PC-9 (cell line): ENCODE results near the gene PRKCB.

Experiments
- EZH2 ChIP-seq: fragments of 200-600 bp; sonication (generic); IDR thresholded peaks from 2 replicates; pipeline ENCODE4 v1.8.0; 2017; ENCODE audit warnings: antibody characterized with exemption, low read depth
- TF ChIP-seq, protein P1 (sequence below): fragments of 200-600 bp; sonication (generic); conservative IDR thresholded peaks from 2 replicates; pipeline ENCODE4 v1.6.1; 2017; ENCODE audit warnings: mixed run types, antibody characterized with exemption, mild to moderate bottlenecking, moderate library complexity

DNA sequence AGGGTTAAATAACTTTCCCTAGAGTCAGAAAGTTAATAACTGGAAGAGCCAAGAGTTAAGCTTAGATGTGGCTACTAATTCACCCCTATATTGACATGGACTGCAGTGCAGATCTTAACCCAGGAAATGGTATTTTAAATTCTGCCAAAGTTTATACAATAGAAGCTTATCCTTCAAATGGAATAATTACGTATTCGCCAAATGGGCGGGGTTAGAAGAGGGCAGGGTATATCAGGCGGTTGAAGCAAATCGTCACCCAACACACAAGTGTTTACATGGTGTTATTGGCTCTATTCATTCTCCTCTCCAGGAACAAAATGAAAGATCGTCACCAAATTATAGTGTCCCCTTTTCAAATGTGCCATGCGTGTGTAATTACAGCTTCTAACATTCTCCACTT, 182.7 kb downstream of the PRKCB start:
- TF ChIP-seq, protein P1, sequence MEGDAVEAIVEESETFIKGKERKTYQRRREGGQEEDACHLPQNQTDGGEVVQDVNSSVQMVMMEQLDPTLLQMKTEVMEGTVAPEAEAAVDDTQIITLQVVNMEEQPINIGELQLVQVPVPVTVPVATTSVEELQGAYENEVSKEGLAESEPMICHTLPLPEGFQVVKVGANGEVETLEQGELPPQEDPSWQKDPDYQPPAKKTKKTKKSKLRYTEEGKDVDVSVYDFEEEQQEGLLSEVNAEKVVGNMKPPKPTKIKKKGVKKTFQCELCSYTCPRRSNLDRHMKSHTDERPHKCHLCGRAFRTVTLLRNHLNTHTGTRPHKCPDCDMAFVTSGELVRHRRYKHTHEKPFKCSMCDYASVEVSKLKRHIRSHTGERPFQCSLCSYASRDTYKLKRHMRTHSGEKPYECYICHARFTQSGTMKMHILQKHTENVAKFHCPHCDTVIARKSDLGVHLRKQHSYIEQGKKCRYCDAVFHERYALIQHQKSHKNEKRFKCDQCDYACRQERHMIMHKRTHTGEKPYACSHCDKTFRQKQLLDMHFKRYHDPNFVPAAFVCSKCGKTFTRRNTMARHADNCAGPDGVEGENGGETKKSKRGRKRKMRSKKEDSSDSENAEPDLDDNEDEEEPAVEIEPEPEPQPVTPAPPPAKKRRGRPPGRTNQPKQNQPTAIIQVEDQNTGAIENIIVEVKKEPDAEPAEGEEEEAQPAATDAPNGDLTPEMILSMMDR = no peak
- no peak for TF ChIP-seq EZH2
